Measurements from ENCODE around the gene ACTA1.

ACTA1 gene

DNA sequence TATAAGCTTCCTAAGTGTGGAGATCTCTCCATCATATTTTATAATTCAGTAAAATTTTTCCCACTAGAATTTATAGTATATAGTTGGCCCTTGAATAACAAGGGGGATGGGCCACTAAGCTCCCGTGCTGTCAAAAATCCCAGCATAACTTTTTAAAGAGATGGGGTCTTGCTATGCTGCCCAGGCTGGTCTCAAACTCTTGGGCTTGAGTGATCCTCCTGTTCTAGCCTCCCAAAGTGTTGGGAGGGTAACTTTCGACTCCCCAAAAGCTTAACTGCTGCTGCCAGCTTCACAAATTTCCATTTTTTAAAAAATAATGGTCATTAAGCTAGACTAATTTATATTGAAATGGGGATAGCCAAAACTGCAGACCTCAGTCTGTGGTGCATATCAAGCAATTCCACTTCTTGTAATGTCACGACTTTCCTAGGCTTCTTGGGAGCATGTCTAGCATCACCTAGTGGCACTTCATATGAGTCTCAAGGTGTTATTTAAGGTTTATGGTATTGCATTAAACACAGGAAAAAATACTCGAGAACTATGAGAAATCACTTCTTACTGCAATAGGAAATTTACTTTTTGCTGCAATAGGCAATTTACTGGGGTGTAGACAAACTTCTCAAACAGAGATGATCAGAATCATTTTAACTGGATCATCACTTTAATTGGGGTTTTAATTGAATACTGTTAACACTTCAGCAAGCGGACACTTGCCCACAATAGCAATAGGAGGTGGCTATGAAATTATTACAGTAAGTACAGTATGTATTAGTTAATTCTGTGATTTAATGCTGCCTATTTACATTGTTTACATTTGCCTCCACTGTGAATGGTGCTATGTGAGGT is 19.3 kb upstream of the ACTA1 start (continued):
- TF ChIP-seq TOX (CRISPR knock-in tag; IDR thresholded peaks at IDR 0.05; ENCODE audit: borderline replicate concordance), result no peak
- TF ChIP-seq ISL1 (CRISPR knock-in tag; IDR thresholded peaks at IDR 0.05), result no peak
- TF ChIP-seq ZC3H10 (CRISPR knock-in tag; IDR thresholded peaks at IDR 0.05), result no peak

DNA sequence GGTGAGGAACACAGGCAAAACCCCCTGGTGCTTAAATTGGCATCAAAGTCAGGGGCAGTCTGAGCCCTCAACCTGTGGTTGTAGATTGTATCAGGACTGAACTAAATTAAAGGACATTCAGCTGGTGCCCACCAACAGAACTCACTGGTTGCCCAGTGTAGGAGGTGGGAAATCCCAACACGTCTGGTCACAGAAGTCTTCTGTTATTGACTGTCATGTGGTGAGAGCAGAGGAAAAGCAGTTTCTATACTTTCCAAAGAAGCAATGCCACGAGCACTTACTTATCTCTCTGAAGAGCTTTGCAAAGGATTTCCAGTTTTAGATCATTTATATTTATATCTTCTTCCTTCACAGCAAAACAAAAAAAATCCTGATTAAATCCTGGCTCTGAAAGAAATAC is 15.0 kb upstream of the ACTA1 start:
- ATAC-seq, result no peak
- TF ChIP-seq TCF4 (CRISPR knock-in tag; IDR thresholded peaks at IDR 0.05; ENCODE audit: borderline replicate concordance) (no peak), GLIS3 (CRISPR knock-in tag; IDR thresholded peaks at IDR 0.05) (no peak), ARNTL (CRISPR knock-in tag; IDR thresholded peaks at IDR 0.05; ENCODE audit: borderline replicate concordance, low read depth) (no peak), CSDC2 (CRISPR knock-in tag; IDR thresholded peaks at IDR 0.05) (no peak), ZFP30 (CRISPR knock-in tag; IDR thresholded peaks at IDR 0.05) (no peak), ZNF565 (CRISPR knock-in tag; conservative IDR thresholded peaks at IDR 0.05; ENCODE audit: low read depth) (no peak)
- TF ChIP-seq, protein P1, sequence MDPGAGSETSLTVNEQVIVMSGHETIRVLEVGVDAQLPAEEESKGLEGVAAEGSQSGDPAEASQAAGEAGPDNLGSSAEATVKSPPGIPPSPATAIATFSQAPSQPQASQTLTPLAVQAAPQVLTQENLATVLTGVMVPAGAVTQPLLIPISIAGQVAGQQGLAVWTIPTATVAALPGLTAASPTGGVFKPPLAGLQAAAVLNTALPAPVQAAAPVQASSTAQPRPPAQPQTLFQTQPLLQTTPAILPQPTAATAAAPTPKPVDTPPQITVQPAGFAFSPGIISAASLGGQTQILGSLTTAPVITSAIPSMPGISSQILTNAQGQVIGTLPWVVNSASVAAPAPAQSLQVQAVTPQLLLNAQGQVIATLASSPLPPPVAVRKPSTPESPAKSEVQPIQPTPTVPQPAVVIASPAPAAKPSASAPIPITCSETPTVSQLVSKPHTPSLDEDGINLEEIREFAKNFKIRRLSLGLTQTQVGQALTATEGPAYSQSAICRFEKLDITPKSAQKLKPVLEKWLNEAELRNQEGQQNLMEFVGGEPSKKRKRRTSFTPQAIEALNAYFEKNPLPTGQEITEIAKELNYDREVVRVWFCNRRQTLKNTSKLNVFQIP (CRISPR knock-in tag; IDR thresholded peaks at IDR 0.05; ENCODE audit: borderline replicate concordance, low read depth), result no peak
- TF ChIP-seq, protein P2, sequence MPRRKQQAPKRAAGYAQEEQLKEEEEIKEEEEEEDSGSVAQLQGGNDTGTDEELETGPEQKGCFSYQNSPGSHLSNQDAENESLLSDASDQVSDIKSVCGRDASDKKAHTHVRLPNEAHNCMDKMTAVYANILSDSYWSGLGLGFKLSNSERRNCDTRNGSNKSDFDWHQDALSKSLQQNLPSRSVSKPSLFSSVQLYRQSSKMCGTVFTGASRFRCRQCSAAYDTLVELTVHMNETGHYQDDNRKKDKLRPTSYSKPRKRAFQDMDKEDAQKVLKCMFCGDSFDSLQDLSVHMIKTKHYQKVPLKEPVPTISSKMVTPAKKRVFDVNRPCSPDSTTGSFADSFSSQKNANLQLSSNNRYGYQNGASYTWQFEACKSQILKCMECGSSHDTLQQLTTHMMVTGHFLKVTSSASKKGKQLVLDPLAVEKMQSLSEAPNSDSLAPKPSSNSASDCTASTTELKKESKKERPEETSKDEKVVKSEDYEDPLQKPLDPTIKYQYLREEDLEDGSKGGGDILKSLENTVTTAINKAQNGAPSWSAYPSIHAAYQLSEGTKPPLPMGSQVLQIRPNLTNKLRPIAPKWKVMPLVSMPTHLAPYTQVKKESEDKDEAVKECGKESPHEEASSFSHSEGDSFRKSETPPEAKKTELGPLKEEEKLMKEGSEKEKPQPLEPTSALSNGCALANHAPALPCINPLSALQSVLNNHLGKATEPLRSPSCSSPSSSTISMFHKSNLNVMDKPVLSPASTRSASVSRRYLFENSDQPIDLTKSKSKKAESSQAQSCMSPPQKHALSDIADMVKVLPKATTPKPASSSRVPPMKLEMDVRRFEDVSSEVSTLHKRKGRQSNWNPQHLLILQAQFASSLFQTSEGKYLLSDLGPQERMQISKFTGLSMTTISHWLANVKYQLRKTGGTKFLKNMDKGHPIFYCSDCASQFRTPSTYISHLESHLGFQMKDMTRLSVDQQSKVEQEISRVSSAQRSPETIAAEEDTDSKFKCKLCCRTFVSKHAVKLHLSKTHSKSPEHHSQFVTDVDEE (CRISPR knock-in tag; IDR thresholded peaks at IDR 0.05), result no peak

DNA sequence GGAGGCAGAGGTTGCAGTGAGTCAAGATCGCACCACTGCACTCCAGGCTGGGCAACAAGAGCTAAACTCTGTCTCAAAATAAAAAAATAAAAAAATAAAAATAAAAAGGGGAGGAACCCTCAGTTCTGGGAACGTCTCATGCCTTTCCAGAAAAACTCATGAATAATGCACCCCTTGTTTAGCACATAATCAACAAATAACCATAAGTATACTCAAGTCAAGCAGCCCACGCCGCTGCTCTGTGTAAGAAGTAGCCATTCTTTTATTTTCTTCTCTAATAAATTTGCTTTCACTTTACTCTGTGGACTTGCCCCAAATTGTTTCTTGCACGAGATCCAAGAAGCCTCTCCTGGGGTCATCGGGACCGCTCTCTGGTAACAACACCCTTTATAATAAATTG is 14.5 kb upstream of the ACTA1 start:
- no peak for ATAC-seq

DNA sequence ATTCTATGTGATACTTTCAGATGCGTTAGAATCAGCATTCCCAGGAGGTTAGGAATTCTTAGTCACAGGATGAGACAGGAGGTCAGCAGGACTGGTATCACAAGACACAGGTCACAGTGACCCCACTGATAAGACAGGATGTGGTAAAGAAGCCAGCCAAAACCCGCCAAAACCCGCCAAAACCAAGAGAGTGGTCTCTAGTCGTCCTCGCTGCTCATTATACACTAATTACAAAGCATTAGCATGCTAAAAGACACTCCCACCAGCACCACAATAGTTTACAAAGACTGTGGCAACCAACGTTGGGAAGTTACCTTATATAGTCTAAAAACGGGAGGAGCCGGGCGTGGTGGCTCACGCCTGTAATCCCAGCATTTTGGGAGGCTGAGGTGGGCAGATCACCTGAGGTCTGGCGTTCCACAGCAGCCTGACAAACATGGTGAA is 13.9 kb upstream of the ACTA1 start:
- ATAC-seq, result no peak
- no peak for TF ChIP-seq TCF4 (CRISPR knock-in tag; IDR thresholded peaks at IDR 0.05; ENCODE audit: borderline replicate concordance)
- no peak for TF ChIP-seq ESRRG (CRISPR knock-in tag; IDR thresholded peaks at IDR 0.05)
- no peak for TF ChIP-seq PPARA (CRISPR knock-in tag; IDR thresholded peaks at IDR 0.05; ENCODE audit: borderline replicate concordance)
- TF ChIP-seq TOX (CRISPR knock-in tag; IDR thresholded peaks at IDR 0.05; ENCODE audit: borderline replicate concordance), result no peak
- no peak for TF ChIP-seq ARNTL (CRISPR knock-in tag; IDR thresholded peaks at IDR 0.05; ENCODE audit: borderline replicate concordance, low read depth)

More for the DNA sequence above, 14.5 kb upstream of the ACTA1 start:
- TF ChIP-seq GLIS3 (CRISPR knock-in tag; IDR thresholded peaks at IDR 0.05), result no peak
- TF ChIP-seq, protein P3, sequence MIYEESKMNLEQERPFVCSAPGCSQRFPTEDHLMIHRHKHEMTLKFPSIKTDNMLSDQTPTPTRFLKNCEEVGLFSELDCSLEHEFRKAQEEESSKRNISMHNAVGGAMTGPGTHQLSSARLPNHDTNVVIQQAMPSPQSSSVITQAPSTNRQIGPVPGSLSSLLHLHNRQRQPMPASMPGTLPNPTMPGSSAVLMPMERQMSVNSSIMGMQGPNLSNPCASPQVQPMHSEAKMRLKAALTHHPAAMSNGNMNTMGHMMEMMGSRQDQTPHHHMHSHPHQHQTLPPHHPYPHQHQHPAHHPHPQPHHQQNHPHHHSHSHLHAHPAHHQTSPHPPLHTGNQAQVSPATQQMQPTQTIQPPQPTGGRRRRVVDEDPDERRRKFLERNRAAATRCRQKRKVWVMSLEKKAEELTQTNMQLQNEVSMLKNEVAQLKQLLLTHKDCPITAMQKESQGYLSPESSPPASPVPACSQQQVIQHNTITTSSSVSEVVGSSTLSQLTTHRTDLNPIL (CRISPR knock-in tag; IDR thresholded peaks at IDR 0.05; ENCODE audit: low read depth), result no peak
- TF ChIP-seq ZNF70 (CRISPR knock-in tag; IDR thresholded peaks at IDR 0.05), result no peak
- TF ChIP-seq ESRRG (CRISPR knock-in tag; IDR thresholded peaks at IDR 0.05), result no peak
- TF ChIP-seq ZFP30 (CRISPR knock-in tag; IDR thresholded peaks at IDR 0.05), result no peak
- TF ChIP-seq BACH2 (CRISPR knock-in tag; IDR thresholded peaks at IDR 0.05; ENCODE audit: borderline replicate concordance), result no peak

DNA sequence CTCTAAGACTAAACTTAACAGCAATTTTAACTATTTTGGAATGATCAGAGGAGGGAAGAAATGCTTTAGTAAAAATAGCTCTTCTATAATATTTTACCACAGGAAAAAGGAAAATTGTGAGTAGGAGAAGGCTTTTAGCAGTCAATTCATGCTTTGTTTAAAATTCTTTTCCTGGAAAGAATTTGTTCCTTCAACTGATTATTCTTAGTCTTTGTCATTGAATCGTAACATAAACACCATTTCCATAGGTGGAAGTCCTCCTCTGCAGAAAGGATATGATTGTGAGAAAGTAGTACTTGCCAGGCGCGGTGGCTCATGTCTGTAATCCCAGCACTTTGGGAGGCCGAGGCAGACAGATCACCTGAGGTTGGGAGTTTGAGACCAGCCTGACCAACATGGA is 11.9 kb upstream of the ACTA1 start:
- no peak for ATAC-seq
- TF ChIP-seq ZC3H10 (CRISPR knock-in tag; IDR thresholded peaks at IDR 0.05) (no peak), OSR1 (CRISPR knock-in tag; IDR thresholded peaks at IDR 0.05) (no peak), TCF4 (CRISPR knock-in tag; IDR thresholded peaks at IDR 0.05; ENCODE audit: borderline replicate concordance) (no peak), CSDC2 (CRISPR knock-in tag; IDR thresholded peaks at IDR 0.05) (no peak), ZFP3 (CRISPR knock-in tag; IDR thresholded peaks at IDR 0.05) (no peak), ZNF565 (CRISPR knock-in tag; conservative IDR thresholded peaks at IDR 0.05; ENCODE audit: low read depth) (no peak), SNAI2 (CRISPR knock-in tag; IDR thresholded peaks at IDR 0.05) (no peak), ESRRG (CRISPR knock-in tag; IDR thresholded peaks at IDR 0.05) (no peak), ZFP30 (CRISPR knock-in tag; IDR thresholded peaks at IDR 0.05) (no peak), ARNTL (CRISPR knock-in tag; IDR thresholded peaks at IDR 0.05; ENCODE audit: borderline replicate concordance, low read depth) (no peak), PPARA (CRISPR knock-in tag; IDR thresholded peaks at IDR 0.05; ENCODE audit: borderline replicate concordance) (no peak)
- TF ChIP-seq, protein P3 (CRISPR knock-in tag; IDR thresholded peaks at IDR 0.05; ENCODE audit: low read depth), result no peak
- TF ChIP-seq, protein P4, sequence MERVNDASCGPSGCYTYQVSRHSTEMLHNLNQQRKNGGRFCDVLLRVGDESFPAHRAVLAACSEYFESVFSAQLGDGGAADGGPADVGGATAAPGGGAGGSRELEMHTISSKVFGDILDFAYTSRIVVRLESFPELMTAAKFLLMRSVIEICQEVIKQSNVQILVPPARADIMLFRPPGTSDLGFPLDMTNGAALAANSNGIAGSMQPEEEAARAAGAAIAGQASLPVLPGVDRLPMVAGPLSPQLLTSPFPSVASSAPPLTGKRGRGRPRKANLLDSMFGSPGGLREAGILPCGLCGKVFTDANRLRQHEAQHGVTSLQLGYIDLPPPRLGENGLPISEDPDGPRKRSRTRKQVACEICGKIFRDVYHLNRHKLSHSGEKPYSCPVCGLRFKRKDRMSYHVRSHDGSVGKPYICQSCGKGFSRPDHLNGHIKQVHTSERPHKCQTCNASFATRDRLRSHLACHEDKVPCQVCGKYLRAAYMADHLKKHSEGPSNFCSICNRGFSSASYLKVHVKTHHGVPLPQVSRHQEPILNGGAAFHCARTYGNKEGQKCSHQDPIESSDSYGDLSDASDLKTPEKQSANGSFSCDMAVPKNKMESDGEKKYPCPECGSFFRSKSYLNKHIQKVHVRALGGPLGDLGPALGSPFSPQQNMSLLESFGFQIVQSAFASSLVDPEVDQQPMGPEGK (CRISPR knock-in tag; IDR thresholded peaks at IDR 0.05; ENCODE audit: borderline replicate concordance), result no peak
- TF ChIP-seq, protein P5, sequence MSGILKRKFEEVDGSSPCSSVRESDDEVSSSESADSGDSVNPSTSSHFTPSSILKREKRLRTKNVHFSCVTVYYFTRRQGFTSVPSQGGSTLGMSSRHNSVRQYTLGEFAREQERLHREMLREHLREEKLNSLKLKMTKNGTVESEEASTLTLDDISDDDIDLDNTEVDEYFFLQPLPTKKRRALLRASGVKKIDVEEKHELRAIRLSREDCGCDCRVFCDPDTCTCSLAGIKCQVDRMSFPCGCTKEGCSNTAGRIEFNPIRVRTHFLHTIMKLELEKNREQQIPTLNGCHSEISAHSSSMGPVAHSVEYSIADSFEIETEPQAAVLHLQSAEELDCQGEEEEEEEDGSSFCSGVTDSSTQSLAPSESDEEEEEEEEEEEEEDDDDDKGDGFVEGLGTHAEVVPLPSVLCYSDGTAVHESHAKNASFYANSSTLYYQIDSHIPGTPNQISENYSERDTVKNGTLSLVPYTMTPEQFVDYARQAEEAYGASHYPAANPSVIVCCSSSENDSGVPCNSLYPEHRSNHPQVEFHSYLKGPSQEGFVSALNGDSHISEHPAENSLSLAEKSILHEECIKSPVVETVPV (CRISPR knock-in tag; IDR thresholded peaks at IDR 0.05), result no peak
